Vagina (tissue), 2 donors: Measurements from ENCODE around the gene TEX54.

Source experiments
- CTCF ChIP-seq, 3 experiments: fragments of 450-650 bp in 2 of 3; fragments of 200-600 bp in 1 of 3; sonication (generic) in 1 of 3; IDR thresholded peaks; one replicate each; pipeline ENCODE4 v1.5.1; 2017 to 2019; ENCODE audit warnings: antibody characterized with exemption in 3 of 3, mild to moderate bottlenecking in 2 of 3, moderate library complexity in 2 of 3
- POLR2AphosphoS5 ChIP-seq, 2 donors: sonication (generic); formaldehyde crosslinking; IDR thresholded peaks; one replicate each; pipeline ENCODE4 v1.9.0; 2017; ENCODE audit warnings: antibody characterized with exemption in 2 of 2, mild to moderate bottlenecking in 2 of 2, low read depth in 1 of 2; ENCODE audit not compliant: insufficient read depth in 1 of 2

GRCh38 chr11:62853279-62853965 lies 20.8 kb upstream of the TEX54 start:
- TF ChIP-seq CTCF (IDR thresholded peaks at IDR 0.05) (no peak), POLR2AphosphoS5 (IDR thresholded peaks at IDR 0.05; ENCODE audit: insufficient read depth in 1 of 2, low read depth in 1 of 2) (no peak)
